Purkinje cell (primary cell): ENCODE data around the gene PLCD1. TPM values are rescaled to one million over a fixed set of nuclear protein-coding genes. Genes with fewer than 3 reads are reported as not detected.

ENCODE experiments used
- polyA plus RNA-seq: library from polyadenylated mRNA; unstranded; fragments of >200 nt; fragmentation: Nextera tagmentation; gene quantifications from 2 replicates; pipeline ENCODE4 v1.2.1, GENCODE V29; 2014

The PLCD1 gene
- 6.3 and 8.4 TPM in 2 replicates for polyA plus RNA-seq

DNA sequence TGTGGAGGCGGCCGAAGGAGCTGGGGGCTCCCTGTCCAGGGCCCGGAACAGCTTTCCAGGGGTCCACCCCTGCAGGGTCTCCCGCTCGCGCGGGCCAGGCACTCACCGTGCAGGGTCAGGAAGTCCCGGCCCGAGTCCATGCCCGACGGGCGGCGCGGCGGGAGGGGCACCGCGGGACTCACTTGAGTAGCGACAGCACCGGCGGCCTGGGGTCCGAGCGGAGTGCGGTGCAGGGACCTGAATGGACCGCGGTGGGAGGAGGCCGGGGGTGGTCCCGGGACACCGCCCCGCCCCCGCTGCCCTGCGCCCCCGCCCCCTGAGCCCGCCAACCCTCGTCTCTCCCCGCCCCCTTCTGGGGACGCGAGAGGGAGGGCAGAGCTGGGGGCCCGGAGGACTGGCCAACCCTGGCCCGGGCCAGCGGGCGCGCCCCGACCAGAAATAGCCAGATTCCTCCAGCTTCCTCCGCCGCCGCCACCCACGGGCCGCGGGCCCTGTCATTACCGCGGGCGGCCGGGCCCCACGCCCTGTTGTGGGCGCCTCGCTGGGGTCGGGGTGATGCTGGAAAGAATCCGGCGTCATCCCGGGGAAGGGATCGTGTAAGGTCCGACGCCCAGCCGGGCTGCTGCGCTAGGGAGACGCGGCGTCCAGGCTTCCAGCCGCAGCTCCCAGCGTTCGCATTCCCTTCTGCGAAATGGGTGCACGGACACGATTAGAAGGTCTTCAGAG lies at the start of gene PLCD1:
PLCD1 (minus strand) TSS at position 243 of the 726 bp plus-strand sequence; CDS start at position 140, 103 bp downstream.

DNA sequence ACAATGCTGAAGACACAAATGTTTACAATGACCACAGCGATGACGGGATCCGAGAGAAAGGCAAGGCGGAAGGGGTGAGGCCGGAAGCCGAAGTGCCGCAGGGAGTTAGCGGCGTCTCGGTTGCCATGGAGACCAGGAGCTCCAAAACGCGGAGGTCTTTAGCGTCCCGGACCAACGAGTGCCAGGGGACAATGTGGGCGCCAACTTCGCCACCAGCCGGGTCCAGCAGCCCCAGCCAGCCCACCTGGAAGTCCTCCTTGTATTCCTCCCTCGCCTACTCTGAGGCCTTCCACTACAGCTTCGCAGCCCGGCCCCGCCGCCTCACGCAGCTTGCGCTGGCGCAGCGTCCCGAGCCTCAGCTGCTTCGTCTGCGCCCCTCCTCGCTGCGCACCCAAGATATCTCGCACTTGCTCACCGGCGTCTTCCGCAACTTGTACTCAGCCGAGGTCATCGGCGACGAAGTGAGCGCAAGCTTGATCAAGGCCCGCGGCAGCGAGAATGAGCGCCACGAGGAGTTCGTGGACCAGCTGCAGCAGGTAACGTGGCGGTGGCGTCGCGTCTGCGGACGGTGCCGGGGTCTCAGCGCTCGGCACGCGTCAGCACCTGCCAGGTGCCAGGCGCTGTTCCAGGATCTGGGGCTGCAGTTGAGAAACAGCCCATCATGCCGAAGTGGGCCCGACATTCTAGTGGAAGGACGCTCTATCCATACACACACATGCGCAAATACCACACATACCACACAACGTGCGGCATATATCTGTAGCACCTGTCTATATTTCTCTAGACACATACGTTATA lies 9.9 kb upstream of the PLCD1 start, which contains the start of gene DLEC1:
DLEC1 (plus strand) TSS at position 108 of the 798 bp plus-strand sequence; CDS start at position 126, 18 bp downstream.

DNA sequence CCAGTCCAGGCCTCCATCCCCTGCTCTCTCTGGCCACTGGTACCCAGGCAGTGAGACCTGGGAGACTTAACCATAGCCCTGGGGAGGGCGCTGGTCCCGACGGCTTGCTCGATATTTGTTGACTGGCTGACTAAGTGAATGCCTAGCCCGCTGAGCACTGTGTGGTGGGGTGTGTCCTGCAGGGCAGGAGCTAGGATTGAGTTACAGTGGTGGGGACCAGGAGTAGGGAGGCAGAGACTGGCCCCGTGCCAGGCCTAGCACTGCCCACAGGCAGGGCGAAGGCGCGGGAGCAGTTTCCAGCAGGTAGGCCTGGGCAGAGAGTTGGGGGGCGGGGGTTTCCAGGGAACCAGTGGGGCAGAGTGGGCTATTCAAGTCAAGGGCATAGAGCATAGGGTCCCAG lies 38.9 kb downstream of the PLCD1 start, which contains the start of gene VILL:
VILL (plus strand) TSS at position 260 of the 400 bp plus-strand sequence. CDS start 2,887 bp downstream, outside the sequence.

Other genes with a start within 250 kb of the PLCD1 start
- gene CTDSPL, start 167.8 kb downstream of the PLCD1 start, polyA plus RNA-seq = 5.1 and 8.3 TPM in 2 replicates
- 0.34 and 1.0 TPM in 2 replicates for gene VILL, start 38.9 kb downstream of the PLCD1 start, polyA plus RNA-seq
- not detected in 2 replicates for gene DLEC1, start 9.6 kb upstream of the PLCD1 start, polyA plus RNA-seq
- 20.7 and 21.7 TPM in 2 replicates for gene ACAA1, start 107.5 kb upstream of the PLCD1 start, polyA plus RNA-seq
- gene MYD88, start 109.0 kb upstream of the PLCD1 start, polyA plus RNA-seq = not detected in 2 replicates
- gene OXSR1, start 135.9 kb upstream of the PLCD1 start, polyA plus RNA-seq = 11.7 and 13.2 TPM in 2 replicates
- 0.15 TPM in 1 of 2 replicates, not detected in the other for gene SLC22A13, start 236.2 kb upstream of the PLCD1 start, polyA plus RNA-seq